Amniotic stem cell (primary cell): ENCODE results near the gene CERS1.
A peak's percentile ranks its signal among the peaks of the same experiment; 100 is the strongest.

Source experiments
- DNase-seq: peaks from one replicate; lab custom pipeline; 2025; lab: John Stamatoyannopoulos, UW

The CERS1 gene

DNA sequence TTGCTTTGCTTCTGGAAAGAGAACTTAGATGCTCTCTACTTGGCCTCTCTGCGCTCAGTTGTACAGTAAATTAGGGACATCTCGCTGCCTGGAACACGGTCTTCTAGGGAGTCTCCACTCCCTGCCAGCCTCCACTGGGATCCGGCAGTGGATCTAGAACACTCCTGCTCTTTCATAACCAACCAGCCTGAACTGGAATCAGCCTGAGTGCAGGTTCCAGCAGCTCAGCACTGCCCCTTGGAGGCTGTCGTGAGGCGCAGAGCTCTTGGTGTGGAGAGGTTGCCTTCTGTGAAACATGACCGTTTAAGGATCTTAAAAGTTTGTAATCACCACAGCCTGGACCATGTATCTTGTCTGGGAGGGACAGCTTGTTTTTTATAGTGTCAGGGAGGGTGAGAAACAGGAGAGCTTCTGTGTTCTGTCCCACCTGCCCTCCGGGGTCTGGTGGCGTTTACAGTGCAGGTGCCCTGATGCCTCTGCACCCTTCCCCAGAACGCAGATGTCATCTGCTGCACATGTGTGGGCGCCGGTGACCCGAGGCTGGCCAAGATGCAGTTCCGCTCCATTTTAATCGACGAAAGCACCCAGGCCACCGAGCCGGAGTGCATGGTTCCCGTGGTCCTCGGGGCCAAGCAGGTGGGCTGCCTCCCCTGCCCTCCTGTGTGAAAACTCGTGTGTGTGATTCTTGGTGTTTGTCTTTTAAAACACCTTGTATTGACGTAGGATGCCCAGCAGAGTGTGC, 39.4 kb downstream of the CERS1 start:
- no peak for DNase-seq

DNA sequence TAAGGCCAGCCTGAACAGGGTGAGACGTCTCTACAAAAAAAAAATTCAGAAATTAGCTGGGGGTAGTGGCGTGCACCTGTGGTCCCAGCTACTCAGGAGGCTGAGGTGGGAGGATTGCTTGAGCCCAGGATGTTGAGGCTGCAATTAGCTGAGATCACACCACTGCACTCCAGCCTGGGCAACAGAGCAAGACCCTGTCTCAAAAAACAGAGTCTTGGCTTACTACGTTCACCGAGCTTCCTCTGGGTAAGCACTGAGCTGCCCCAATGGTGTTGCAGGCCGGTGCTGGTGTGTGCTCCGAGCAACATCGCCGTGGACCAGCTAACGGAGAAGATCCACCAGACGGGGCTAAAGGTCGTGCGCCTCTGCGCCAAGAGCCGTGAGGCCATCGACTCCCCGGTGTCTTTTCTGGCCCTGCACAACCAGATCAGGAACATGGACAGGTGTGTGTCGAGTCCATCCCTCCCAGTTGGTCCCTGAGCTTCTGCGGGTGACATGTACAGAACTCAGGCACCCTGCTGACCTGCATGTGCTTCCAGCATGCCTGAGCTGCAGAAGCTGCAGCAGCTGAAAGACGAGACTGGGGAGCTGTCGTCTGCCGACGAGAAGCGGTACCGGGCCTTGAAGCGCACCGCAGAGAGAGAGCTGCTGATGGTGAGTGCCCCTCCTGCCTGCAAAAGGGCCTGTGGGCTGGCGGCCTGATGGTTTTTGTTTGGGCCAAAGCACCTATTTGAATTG, 40.1 kb downstream of the CERS1 start:
- DNase-seq, result no peak

DNA sequence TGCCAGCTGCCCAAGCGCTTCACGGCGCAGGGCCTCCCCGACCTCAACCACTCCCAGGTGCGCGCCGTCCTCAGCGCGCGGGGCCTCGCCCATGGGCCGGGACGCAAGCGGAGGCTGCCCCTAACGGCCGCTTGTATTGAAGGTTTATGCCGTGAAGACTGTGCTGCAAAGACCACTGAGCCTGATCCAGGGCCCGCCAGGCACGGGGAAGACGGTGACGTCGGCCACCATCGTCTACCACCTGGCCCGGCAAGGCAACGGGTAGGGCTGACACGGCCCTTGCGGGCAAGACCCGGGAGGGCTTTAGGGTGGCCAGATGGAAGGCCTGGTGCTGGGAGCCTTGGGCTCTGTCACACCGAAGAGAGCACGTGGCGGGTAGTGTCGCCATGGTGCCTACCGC, 41.0 kb downstream of the CERS1 start:
- DNase-seq, result no peak

GRCh38 chr19:18853755-18854427, 42.1 kb downstream of the CERS1 start:
- DNase-seq, result no peak

GRCh38 chr19:18852648-18853047, 43.3 kb downstream of the CERS1 start:
- DNase-seq, result no peak

DNA sequence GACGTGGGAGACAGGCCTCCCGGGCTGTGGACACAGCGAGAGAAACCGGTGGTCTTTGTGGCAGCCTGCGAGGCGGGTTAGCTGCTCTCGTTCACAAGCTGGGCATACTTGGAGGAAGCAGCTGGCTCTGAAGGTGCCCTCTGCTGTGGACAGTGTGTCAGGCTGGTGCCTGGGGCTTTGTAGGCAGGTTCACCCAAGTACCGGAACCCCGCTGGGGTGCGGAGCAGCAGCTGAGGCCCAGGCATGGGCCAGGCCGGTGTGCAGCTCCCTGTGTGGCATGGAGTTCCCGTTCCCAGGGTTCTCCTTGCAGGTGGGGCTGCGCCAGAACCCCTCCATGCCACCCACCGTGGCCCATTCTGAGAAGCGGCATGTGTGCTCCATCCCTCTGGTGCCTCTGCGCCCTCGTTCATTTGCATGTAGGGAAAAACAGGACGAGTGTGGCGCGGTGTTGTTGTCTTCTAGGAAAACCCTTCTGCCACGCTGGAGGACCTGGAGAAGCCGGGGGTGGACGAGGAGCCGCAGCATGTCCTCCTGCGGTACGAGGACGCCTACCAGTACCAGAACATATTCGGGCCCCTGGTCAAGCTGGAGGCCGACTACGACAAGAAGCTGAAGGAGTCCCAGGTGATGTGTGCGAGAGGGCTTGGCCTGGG, 44.2 kb downstream of the CERS1 start:
- DNase-seq, result no peak

DNA sequence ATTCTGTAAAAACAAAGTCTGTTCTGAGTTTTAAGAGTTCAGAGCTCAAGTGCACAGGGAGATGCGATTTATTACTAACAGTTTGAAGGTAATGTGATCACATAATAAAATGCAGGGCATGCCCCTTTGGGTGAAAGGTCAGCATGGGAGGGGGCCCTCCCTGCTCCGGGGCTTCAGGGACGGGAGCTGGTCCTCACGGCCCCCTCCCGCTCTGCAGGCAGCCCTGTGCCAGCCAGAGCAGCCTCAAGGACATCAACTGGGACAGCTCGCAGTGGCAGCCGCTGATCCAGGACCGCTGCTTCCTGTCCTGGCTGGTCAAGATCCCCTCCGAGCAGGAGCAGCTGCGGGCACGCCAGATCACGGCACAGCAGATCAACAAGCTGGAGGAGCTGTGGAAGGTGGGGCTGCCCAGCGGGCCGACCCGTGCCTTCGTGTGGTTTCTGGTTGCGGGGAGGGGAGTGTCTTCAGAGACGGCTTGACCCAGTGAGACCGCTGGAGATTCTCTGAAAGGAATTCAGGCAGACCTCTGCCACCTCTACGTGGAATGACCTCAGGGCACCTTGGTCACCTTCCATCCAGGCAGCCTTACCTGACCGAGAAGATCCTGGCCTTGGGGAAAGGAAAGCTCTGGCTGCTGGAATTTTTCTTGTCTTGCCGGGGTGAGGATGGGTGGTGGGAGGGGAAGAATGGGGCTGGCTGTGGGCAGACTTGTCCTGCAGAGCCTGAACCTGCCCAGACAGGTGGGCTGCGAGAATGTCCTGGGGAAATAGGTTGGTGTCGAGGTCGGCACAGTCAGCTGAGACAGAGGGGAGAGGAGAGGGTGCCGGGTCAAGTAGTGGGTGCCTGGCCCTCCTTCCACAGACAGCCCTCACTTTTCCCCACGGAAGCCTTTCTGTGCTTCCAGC, 45.2 kb downstream of the CERS1 start:
- DNase-seq, result no peak

DNA sequence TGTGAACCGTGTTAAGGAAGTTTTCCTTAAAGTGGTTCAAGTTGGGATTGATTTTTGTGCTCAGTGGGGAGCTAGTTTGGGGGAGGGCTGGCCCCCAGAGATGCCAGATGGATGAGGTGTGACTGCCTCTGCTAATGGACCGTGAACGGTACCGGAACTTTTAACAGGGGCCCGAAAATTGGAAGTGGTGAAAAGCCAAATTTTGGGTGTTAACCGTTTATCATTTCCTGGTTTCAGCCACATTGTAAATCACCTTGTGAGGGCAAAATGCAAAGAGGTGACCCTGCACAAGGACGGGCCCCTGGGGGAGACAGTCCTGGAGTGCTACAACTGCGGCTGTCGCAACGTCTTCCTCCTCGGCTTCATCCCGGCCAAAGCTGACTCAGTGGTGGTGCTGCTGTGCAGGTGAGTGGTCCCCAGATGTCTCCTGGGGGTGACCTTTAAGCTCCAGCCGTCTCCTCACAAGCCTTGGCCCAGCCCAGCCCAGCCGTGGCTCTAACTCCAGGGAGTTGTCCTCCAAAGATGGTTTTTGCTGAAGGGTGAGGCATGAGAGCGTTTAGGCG, 46.0 kb downstream of the CERS1 start:
- no peak for DNase-seq

- DNase-seq, result no peak
Observed at GRCh38 chr19:18848878-18849661, 46.9 kb downstream of the CERS1 start.

GRCh38 chr19:18847549-18848463, 48.2 kb downstream of the CERS1 start:
- DNase-seq, result no peak

DNA sequence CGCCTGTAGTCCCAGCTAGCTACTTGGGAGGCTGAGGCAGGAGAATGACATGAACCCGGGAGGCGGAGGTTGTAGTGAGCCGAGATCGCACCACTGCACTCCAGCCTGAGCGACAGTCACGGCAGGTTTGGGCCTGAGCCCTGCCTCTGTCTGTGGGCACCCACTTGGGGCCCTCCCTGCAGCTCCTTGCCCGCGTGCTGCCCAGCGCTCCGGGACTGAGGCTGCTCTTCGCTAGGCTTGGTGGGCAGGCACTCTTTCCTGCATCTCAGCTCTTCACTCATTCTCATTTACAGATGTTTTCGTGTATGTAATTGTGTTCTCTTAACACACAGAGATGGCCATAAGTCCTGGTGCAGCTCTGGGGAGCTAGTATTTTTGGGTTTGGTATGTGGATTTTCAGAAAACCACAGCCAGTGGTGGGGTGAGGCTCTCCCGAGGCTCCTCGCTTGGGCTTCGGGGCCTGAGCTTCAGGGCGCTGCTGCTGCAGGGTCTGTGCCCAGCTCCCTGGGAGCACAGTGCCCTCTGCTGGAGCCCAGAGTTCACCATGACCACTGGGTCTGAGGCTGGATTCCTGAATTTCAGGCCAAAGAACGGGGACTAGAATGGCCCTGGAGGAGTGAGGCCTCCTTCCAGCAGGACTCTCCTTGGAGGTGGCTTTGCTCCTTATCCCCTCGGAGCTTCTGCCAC, 49.0 kb downstream of the CERS1 start:
- peak; percentile 59 for DNase-seq

GRCh38 chr19:18845961-18846360, 50.0 kb downstream of the CERS1 start:
- DNase-seq, result no peak

GRCh38 chr19:18844806-18845329, 51.1 kb downstream of the CERS1 start:
- DNase-seq, result no peak

DNA sequence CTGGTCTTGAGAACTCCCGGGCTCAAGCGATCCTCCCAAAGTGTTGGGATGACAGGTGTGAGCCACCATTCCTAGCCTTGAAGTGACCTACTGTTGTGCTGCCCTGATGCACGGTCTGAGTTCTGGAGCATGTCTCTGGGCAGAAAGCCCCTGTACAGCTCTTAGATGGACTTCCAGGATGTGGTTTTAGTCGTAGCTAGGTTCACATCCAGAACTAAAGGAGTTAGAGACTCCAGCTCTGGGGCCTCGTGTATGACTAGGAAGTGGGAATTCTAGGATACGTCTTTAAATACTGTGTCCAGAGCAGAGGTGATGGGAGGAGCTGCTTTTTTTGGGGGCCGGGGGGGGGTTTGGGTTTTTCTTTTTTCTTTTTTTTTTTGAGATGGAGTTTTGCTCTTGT, 52.0 kb downstream of the CERS1 start:
- DNase-seq, result no peak

- DNase-seq, result no peak
Observed at GRCh38 chr19:18842166-18842565, 53.8 kb downstream of the CERS1 start.

- no peak for DNase-seq
Observed at GRCh38 chr19:18841400-18841799, 54.6 kb downstream of the CERS1 start.

- no peak for DNase-seq
Observed at GRCh38 chr19:18840288-18841267, 55.4 kb downstream of the CERS1 start.
